ENCODE data around the gene PIP5K1B. TPM values are rescaled to one million over a fixed set of nuclear protein-coding genes. Genes with fewer than 3 reads are reported as not detected.

PIP5K1B gene
- total and polyA plus RNA-seq, 2 experiments from 2014 or later: 1.3 to 2.8 TPM

DNA sequence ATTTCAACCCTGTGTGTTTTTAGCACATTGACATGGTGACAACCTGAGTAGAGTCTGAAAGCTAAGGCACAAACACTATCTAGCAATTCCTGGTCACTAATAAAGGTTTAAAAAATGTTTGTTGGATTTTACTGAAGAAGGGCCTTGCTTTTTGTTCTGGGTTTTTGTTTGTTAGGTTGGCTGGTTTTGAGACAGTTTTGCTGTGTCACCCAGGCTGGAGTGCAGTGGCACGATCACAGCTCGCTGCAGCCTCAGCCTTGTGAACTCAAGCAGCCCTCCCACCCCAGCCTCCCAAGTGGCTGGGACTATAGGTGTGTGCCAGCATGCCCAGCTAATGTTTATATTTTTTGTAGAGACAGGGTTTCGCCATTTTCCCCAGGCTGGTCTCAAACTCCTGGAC lies 269.9 kb downstream of the PIP5K1B start:
- H3K27ac ChIP-seq (ENCODE audit: low read depth): no peak overlapping the region
- H3K4me3 ChIP-seq: no peak overlapping the region
- ATAC-seq (no peak), DNase-seq (ENCODE audit: low spot score) (no peak)
- no peak for TF ChIP-seq POLR2AphosphoS5 (IDR thresholded peaks at IDR 0.05; ENCODE audit: low read depth)
- TF ChIP-seq, protein P1, sequence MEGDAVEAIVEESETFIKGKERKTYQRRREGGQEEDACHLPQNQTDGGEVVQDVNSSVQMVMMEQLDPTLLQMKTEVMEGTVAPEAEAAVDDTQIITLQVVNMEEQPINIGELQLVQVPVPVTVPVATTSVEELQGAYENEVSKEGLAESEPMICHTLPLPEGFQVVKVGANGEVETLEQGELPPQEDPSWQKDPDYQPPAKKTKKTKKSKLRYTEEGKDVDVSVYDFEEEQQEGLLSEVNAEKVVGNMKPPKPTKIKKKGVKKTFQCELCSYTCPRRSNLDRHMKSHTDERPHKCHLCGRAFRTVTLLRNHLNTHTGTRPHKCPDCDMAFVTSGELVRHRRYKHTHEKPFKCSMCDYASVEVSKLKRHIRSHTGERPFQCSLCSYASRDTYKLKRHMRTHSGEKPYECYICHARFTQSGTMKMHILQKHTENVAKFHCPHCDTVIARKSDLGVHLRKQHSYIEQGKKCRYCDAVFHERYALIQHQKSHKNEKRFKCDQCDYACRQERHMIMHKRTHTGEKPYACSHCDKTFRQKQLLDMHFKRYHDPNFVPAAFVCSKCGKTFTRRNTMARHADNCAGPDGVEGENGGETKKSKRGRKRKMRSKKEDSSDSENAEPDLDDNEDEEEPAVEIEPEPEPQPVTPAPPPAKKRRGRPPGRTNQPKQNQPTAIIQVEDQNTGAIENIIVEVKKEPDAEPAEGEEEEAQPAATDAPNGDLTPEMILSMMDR (conservative IDR thresholded peaks at IDR 0.05; ENCODE audit: low read depth in 2 of 2): no peak
- TF ChIP-seq EZH2 (IDR thresholded peaks at IDR 0.05; ENCODE audit: low read depth, unreplicated experiment): no peak
- TF ChIP-seq STAT1 (IDR thresholded peaks at IDR 0.05; ENCODE audit: unreplicated experiment): no peak
- TF ChIP-seq NANOG (IDR thresholded peaks at IDR 0.05; ENCODE audit: borderline replicate concordance): no peak
- TF ChIP-seq ZNF114 (CRISPR knock-in tag; IDR thresholded peaks at IDR 0.05): no peak
- no peak for TF ChIP-seq JUNB (IDR thresholded peaks at IDR 0.05; ENCODE audit: unreplicated experiment)
- TF ChIP-seq, protein P2, sequence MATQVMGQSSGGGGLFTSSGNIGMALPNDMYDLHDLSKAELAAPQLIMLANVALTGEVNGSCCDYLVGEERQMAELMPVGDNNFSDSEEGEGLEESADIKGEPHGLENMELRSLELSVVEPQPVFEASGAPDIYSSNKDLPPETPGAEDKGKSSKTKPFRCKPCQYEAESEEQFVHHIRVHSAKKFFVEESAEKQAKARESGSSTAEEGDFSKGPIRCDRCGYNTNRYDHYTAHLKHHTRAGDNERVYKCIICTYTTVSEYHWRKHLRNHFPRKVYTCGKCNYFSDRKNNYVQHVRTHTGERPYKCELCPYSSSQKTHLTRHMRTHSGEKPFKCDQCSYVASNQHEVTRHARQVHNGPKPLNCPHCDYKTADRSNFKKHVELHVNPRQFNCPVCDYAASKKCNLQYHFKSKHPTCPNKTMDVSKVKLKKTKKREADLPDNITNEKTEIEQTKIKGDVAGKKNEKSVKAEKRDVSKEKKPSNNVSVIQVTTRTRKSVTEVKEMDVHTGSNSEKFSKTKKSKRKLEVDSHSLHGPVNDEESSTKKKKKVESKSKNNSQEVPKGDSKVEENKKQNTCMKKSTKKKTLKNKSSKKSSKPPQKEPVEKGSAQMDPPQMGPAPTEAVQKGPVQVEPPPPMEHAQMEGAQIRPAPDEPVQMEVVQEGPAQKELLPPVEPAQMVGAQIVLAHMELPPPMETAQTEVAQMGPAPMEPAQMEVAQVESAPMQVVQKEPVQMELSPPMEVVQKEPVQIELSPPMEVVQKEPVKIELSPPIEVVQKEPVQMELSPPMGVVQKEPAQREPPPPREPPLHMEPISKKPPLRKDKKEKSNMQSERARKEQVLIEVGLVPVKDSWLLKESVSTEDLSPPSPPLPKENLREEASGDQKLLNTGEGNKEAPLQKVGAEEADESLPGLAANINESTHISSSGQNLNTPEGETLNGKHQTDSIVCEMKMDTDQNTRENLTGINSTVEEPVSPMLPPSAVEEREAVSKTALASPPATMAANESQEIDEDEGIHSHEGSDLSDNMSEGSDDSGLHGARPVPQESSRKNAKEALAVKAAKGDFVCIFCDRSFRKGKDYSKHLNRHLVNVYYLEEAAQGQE (IDR thresholded peaks at IDR 0.05; ENCODE audit: unreplicated experiment): no peak
- TF ChIP-seq, protein P3, sequence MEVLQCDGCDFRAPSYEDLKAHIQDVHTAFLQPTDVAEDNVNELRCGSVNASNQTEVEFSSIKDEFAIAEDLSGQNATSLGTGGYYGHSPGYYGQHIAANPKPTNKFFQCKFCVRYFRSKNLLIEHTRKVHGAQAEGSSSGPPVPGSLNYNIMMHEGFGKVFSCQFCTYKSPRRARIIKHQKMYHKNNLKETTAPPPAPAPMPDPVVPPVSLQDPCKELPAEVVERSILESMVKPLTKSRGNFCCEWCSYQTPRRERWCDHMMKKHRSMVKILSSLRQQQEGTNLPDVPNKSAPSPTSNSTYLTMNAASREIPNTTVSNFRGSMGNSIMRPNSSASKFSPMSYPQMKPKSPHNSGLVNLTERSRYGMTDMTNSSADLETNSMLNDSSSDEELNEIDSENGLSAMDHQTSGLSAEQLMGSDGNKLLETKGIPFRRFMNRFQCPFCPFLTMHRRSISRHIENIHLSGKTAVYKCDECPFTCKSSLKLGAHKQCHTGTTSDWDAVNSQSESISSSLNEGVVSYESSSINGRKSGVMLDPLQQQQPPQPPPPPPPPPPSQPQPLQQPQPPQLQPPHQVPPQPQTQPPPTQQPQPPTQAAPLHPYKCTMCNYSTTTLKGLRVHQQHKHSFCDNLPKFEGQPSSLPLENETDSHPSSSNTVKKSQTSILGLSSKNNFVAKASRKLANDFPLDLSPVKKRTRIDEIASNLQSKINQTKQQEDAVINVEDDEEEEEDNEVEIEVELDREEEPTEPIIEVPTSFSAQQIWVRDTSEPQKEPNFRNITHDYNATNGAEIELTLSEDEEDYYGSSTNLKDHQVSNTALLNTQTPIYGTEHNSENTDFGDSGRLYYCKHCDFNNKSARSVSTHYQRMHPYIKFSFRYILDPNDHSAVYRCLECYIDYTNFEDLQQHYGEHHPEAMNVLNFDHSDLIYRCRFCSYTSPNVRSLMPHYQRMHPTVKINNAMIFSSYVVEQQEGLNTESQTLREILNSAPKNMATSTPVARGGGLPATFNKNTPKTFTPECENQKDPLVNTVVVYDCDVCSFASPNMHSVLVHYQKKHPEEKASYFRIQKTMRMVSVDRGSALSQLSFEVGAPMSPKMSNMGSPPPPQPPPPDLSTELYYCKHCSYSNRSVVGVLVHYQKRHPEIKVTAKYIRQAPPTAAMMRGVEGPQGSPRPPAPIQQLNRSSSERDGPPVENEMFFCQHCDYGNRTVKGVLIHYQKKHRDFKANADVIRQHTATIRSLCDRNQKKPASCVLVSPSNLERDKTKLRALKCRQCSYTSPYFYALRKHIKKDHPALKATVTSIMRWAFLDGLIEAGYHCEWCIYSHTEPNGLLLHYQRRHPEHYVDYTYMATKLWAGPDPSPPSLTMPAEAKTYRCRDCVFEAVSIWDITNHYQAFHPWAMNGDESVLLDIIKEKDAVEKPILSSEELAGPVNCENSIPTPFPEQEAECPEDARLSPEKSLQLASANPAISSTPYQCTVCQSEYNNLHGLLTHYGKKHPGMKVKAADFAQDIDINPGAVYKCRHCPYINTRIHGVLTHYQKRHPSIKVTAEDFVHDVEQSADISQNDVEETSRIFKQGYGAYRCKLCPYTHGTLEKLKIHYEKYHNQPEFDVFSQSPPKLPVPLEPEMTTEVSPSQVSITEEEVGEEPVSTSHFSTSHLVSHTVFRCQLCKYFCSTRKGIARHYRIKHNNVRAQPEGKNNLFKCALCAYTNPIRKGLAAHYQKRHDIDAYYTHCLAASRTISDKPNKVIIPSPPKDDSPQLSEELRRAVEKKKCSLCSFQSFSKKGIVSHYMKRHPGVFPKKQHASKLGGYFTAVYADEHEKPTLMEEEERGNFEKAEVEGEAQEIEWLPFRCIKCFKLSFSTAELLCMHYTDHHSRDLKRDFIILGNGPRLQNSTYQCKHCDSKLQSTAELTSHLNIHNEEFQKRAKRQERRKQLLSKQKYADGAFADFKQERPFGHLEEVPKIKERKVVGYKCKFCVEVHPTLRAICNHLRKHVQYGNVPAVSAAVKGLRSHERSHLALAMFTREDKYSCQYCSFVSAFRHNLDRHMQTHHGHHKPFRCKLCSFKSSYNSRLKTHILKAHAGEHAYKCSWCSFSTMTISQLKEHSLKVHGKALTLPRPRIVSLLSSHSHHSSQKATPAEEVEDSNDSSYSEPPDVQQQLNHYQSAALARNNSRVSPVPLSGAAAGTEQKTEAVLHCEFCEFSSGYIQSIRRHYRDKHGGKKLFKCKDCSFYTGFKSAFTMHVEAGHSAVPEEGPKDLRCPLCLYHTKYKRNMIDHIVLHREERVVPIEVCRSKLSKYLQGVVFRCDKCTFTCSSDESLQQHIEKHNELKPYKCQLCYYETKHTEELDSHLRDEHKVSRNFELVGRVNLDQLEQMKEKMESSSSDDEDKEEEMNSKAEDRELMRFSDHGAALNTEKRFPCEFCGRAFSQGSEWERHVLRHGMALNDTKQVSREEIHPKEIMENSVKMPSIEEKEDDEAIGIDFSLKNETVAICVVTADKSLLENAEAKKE (CRISPR knock-in tag; IDR thresholded peaks at IDR 0.05): no peak
- H4K20me1 ChIP-seq (replicated peaks; ENCODE audit: insufficient read depth): no peaks in the 10 kb centered on the region
- H3K36me3 ChIP-seq (ENCODE audit: insufficient read depth): no peaks in the 10 kb centered on the region
- peaks cover 17% of the 10 kb centered on the region; the same call in 2 of the 3 replicates for H3K36me3 Mint-ChIP-seq (ENCODE audit: low read depth)
- H3K9me2 ChIP-seq (ENCODE audit: insufficient read depth): 0 out of 2 replicates have a peak, but pooled peaks cover 3% of the 10 kb centered on the region
- H3K79me2 ChIP-seq (replicated peaks; ENCODE audit: insufficient read depth): no peaks in the 10 kb centered on the region
- H2AFZ ChIP-seq: no peak overlapping the region
- H3F3A ChIP-seq (replicated peaks; ENCODE audit: low read depth): no peaks in the 10 kb centered on the region
- no peaks in the 10 kb centered on the region for H3K27me3 Mint-ChIP-seq (ENCODE audit: insufficient read depth, low read depth, poor library complexity)
- peaks cover 13% of the 10 kb centered on the region for H3K9me3 Mint-ChIP-seq
- no peaks in the 10 kb centered on the region for H3K27me3 ChIP-seq (ENCODE audit: insufficient read depth)
- no peak overlapping the region for H3K4me3 Mint-ChIP-seq
- no peak overlapping the region for H3K4me2 ChIP-seq
- no peak overlapping the region for H3K27ac Mint-ChIP-seq
- peaks cover 6% of the 10 kb centered on the region for H3K4me1 Mint-ChIP-seq
- no peaks in the 10 kb centered on the region for H3K4me1 ChIP-seq (ENCODE audit: insufficient read depth)

Data from GM23338 (cell line).